Astrocyte of the cerebellum (primary cell): Measurements from ENCODE around the gene LRP1B.

ENCODE experiments used
- DNase-seq: peaks from one replicate; pipeline ENCODE4 v3.0.0-alpha.2; 2011; ENCODE audit warnings: low read depth
- H3K4me3 ChIP-seq: 2 replicates; pipeline ENCODE4 v1.5.1; 2011; ENCODE audit warnings: mild to moderate bottlenecking, low read depth, low read length, moderate library complexity
- CTCF ChIP-seq: IDR thresholded peaks from 2 replicates; pipeline ENCODE4 v1.5.1; 2012; ENCODE audit warnings: low read length, low read depth, moderate library complexity, mild to moderate bottlenecking; ENCODE audit errors: missing control alignments
- in situ Hi-C: cut with HindIII; loops from 2 replicates; pipeline ENCODE4 v1.10.0; 2017; ENCODE audit warnings: low sequenced_read_pairs

Gene LRP1B

GRCh38 chr2:141770530-141770929, 360.3 kb downstream of the LRP1B start:
- in situ Hi-C loops: no loop called here
- no peak for TF ChIP-seq CTCF
- H3K4me3 ChIP-seq: no peak overlapping the region

DNA sequence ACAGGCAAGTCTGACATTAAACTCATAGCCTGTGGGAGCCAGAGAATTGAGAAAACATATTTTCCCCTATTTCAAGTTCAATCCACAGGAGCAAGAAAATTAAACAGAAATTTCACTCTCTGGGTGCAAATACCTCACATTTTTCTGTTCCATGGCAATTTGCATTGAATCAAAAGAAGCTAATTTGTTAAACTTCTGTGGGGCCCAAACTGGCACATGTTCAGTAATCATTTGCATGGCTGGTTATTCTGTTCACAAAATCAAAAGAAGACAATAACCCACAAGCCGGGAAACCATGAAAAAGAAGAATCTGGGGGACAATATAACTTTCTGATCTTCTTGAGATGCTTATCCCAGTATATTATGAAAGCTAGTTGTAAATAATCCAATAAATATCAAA, 363.1 kb downstream of the LRP1B start:
- no peak overlapping the region for H3K4me3 ChIP-seq
- no peak for TF ChIP-seq CTCF
- in situ Hi-C loops: no loop called here
- peak; percentile 22 for DNase-seq

More at GRCh38 chr2:141770530-141770929, 360.3 kb downstream of the LRP1B start:
- no peak for DNase-seq

DNA sequence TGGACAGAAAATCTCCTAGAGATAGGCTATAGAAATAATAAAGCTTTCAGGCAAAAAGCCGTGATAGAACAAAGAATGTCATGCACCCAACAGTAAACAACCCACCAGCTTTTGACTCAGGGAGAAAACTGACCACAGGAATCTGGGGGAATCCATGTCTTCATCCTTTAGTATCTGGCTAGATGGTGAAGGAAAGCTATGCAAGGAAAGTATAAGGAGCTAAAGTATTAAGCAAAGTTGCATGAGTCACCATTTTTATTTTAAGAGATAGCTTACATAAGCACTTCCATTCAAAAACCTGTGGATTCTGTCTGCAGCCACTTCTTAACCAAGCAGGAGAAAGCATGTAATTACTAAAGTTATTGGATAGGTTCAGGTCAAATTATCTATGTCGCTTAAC, 363.8 kb downstream of the LRP1B start:
- DNase-seq: peak; percentile 88

GRCh38 chr2:141766225-141766624, 364.6 kb downstream of the LRP1B start:
- no peak for TF ChIP-seq CTCF
- in situ Hi-C loops: no loop called here
- H3K4me3 ChIP-seq: no peak overlapping the region
- no peak for DNase-seq

More for the DNA sequence above, 363.8 kb downstream of the LRP1B start:
- TF ChIP-seq CTCF: no peak
- no peak overlapping the region for H3K4me3 ChIP-seq
- in situ Hi-C loops: no loop called here

DNA sequence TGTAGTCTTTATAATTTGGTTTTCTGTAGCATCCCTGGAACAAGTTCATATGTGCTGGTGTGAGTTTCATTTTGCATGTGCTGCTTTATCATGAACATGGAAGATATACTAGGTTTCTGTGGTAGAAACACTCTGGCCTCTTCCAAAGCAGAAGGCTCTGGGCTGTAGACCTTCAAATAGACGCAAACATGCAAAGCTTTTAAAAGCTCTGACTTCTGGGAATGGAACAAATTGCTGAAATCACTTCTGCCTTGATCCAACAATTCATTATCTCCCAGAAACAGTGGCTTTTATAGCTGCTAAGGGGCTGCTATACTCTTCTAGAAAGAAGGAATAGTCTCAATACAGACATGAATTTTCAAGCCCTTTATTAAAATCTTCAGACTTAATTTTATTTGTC, 382.2 kb downstream of the LRP1B start:
- in situ Hi-C loops: no loop called here
- DNase-seq: no peak
- H3K4me3 ChIP-seq: no peak overlapping the region
- TF ChIP-seq CTCF: no peak

- no peak for DNase-seq
- no peak overlapping the region for H3K4me3 ChIP-seq
- in situ Hi-C loops: no loop called here
- no peak for TF ChIP-seq CTCF
Measured at GRCh38 chr2:141741652-141742051, 389.2 kb downstream of the LRP1B start.
